ENCODE results near the gene OSBPL7.
A peak's percentile ranks its signal among the peaks of the same experiment; 100 is the strongest.

Gene OSBPL7

DNA sequence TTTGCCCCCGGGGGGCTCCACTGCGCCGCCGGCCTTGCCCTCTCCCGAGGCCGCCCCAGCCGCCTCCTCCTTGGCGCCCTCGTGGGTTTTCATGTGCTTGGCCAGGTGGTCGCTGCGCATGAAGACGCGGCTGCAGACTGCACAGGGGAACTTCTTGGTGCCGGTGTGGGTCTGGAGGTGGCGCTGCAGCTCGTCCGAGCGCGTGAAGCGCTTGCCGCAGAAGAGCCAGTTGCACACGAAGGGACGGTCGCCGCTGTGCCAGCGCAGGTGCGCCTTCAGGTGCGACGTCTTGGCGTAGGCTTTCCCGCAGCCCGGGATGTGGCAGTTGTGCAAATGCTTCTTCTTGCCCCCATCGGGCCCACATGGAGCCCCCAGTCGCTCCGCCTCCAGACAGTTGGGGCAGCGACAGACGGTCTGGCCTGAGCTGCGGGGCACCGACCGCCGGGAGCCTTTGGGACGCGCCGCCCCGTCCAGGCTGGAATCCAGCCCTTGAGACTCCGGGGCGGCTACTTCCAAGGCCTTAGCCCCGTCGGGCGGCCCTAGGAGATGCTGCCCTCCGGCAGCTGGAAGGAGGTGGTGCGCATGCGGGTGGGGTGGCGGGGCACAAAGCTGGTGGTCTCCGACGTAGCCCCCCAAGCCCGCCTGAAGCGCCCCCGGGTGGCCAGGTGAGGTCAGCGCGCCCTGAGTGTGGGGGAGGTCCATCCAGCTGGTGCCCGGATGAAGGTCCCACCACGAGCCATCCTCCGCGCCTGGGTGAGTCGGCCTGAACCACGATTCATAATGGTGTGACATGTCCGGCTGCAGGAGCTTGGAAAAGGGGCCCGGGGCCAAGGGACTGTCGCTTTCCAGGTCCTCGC is 26.0 kb upstream of the OSBPL7 start:
- DNase-seq = no peak

DNA sequence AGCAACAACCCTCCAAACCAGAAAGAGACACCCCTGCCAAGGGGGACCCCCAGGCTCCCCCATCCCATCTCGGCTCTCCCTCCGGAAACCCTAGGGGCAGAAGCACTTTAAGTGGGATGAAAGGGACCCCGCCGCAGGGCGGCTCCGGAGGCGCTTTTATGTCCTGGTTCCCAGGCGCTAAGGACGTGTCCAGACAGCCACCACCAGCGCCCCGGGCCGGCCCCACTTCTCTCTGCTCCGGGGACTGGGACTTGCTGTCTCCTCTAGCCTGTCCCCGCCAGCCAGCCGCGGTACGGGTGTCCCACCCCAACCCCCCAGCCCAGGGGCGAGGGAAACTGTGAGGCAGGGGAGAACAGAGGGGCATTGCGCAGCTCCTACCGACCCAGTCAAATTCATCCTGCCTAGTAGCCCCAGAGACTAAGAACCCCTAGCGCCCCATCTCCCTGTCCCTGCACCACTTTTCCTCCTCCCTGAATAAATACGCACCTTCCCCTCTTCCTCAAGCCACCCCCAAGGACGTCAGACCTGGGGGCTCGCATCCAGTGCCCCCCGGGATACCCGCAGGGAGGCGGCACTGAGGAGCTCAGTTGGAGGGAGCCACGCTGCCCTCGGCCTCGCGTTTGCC is 25.2 kb upstream of the OSBPL7 start:
- DNase-seq = no peak

DNA sequence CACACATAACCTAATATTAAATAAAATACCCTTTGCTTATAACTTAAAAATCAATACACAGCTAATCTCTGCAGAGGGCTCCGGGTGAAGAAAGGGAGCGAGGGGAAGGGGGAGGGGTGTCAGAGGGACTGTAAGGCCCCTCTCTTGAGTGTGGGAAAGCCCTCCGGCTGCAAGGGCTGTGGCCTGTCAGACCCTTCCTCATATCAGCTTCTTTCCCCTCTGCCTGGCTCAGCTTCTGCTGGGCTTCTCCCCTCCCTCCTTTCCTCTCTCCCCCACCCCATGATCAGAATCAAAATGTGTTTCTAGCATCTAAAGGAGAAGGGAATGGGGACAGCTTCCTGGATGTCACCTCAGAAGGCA is 24.1 kb upstream of the OSBPL7 start:
- no peak for DNase-seq

DNA sequence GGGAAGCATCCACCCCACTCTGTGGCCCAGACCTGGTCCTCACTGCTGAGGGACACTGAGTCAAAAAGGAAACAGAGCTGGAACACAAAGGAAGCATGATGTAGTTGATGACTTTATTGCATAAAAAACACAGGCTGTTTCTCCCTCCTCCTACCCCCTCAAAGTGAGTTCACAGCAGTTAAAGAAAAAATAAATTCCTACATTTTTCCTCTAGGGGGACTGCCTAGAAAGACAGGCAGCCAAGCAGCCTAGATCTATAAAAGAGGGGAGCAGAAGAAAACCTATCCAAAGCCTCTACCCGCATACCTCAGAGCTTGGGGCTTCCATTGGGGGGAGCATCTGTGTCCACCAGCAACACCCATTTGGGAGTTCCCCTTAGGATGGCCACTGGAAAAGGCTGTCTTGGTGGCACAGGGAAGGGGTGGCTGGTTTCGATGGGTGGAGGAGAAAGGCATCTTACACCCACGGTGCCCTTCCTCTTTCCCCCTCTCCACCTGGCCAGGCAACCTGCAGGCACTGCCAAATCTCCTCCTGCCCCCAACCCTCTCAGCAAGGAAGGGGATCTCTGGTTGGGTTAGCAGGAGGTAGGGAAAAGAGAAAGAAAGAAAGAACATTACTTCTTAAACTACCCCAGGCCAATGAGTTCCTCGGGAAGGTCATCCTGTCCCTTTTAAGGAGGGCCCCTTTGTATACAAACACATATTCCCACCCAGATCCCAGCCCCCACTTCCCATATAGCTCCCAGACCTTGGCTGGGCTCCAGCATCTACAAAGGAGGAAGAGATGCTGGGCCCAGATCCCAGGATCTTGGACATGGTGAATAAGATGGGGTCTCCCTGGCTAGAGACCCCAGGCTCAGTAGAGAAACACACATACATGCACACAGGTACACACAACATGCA is 23.5 kb upstream of the OSBPL7 start:
- DNase-seq = no peak

DNA sequence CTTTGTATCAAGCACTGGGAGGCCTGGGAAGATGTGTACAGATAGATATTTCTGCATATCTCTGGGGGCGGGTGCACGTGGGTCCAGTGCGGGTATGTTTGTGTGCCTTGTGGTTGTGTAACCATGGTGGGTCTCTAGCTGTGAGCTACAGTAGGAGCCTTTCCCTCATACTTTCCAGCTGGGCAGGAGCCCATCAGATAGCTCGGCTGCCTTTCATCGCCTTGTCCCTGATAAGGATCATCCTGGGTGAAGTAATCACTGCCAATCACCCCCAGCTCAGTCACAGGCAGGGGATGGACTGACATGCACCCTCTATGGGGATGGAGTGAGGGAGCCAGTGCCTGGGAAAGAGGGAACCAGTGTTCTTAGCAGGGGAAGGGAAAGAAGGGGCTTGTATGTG is 22.6 kb upstream of the OSBPL7 start:
- peak; percentile 55 for DNase-seq

- no peak for DNase-seq
Measured at GRCh38 chr17:47843391-47843730, 21.8 kb upstream of the OSBPL7 start.

- no peak for DNase-seq
Measured at GRCh38 chr17:47841488-47842291, 20.1 kb upstream of the OSBPL7 start.

- DNase-seq = peak; percentile 90
Measured at GRCh38 chr17:47840742-47841487, 19.3 kb upstream of the OSBPL7 start, which contains the start of gene SCRN2. Gene SCRN2 (minus strand): TSS chr17:47841273. CDS start chr17:47840843, 430 bp downstream.

DNA sequence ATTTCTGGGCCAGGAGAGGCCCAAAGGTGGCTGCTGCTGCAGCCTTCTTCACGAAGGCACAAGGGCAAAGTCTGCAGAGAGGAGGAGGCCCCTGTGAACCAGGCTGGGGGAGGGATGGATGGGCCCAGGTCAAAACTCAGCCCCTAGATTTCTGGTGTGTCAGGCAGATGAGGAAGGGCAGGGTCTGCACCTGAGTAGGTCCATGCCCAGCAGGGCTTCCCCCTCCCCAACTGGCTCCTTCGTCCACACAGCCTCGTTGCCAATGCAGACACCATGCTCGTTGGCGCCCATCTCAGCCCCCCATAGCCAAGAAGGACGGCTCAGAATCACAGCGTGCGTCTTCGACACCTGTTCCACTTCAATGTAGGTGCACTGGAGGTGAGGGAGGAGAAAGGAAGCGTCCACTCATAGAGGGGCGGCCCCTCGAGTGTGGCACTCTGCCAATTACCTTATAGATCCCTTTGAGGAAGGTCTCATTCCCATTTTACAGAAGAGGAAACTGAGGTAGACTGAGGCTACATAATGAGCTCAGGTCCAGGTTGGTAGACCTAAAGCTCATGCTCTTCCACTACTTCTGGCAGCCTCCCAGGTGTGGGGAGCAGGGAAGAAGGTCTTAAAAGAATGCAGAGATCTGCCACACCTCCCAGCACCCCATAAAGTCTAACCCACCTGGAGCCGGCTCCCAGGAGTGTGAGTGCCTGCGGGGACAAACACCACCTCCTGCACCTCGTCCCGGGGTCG is 18.6 kb upstream of the OSBPL7 start:
- DNase-seq = no peak

- no peak for DNase-seq
Measured at GRCh38 chr17:47839071-47839470, 17.5 kb upstream of the OSBPL7 start.

GRCh38 chr17:47838636-47839035 is 17.0 kb upstream of the OSBPL7 start:
- DNase-seq = no peak

GRCh38 chr17:47837401-47838039 is 15.9 kb upstream of the OSBPL7 start:
- DNase-seq = no peak

GRCh38 chr17:47836601-47837000 is 15.0 kb upstream of the OSBPL7 start:
- DNase-seq = no peak

GRCh38 chr17:47834756-47835155 is 13.2 kb upstream of the OSBPL7 start:
- no peak for DNase-seq

DNA sequence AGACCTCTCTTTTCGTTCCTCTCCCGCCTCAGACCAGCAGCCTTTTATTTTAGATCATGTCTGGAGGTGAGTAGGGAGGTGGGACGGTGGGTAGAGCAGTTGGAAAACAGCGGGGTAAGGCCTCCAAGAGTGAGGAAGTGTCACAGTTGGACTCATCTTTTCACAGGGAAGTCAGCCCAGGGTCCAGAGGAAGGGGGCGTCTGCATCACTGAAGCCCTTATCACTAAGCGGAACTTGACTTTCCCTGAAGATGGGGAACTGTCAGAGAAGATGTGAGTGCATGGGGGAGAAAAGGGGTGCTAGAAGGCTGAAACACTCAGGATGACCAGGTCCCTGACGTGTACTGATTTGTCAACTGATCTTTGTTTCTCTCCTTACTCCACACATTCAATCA is 10.3 kb upstream of the OSBPL7 start:
- no peak for DNase-seq

DNA sequence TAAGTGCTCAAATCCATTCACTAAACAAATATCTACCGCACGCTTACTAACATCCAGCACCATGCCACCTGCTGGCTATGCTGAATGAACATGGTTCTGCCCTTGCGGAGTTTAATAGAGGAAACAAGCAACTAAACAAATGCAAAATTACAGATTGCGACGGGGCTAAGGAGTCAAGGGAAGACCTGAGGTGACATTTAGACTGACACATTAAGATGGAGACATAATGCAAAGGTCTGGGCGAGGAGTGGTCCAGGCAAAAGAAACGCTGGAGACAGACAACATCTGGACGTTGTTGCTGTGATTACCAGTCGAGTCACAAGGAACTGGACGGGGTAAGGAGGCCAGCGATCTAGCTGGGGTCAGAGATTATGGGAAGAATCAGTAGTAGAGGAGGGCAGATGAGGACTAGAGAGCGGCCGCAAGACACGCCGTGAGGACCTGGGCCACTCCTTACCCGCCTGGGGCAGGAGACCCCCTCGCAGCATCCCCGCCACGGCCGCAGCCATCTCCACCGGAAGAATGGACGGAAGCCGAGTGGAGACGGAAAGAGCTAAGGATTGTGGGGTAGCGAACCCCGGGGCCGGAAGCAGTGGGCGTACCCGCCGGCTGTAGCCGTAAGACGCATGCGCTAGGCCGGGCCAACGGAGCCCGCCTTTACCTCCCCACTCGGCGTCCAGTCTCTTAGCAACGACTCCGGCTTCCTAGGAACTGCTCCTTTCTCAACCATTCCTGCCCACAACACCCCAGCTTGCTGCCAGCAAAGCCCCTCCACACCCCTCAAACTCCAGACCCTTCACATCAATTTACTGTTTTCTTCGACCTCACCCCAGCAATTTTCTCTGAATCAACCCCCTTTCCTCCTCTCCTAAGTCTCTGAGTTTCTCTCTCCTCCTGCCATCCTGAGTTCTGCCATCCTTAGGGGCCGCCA is 9.7 kb upstream of the OSBPL7 start, which contains the start of the genes LRRC46 and MRPL10:
TSS of gene LRRC46 (plus strand) at position 668 of the 931 bp plus-strand sequence. CDS start 320 bp downstream, outside the sequence.
TSS of gene MRPL10 (minus strand) at position 539 of the 931 bp plus-strand sequence. CDS start at position 509, 30 bp downstream.
- peak; percentile 93 for DNase-seq

- DNase-seq = no peak
Measured at GRCh38 chr17:47830396-47831002, 8.9 kb upstream of the OSBPL7 start.

- no peak for DNase-seq
Measured at GRCh38 chr17:47829870-47830269, 8.3 kb upstream of the OSBPL7 start.

- DNase-seq = no peak
Measured at GRCh38 chr17:47823519-47823918, 1.9 kb upstream of the OSBPL7 start.

Data from NCI-H146 (cell line).